Vagina (tissue), 2 donors: ENCODE data around the gene USH1G. TPM values are rescaled to one million over a fixed set of nuclear protein-coding genes. Genes with fewer than 3 reads are reported as not detected.

Experiments used
- DNase-seq, 2 donors: peaks; one replicate each; pipeline ENCODE4 v3.0.0-alpha.2; 2017; ENCODE audit errors: extremely low spot score in 2 of 2
- H3K27ac ChIP-seq: fragments of 200-600 bp; sonication (generic); one replicate; pipeline ENCODE4 v1.5.1; 2019
- H3K27me3 ChIP-seq: fragments of 200-600 bp; sonication (generic); one replicate; pipeline ENCODE4 v1.5.1; 2019
- H3K36me3 ChIP-seq, 2 donors: fragments of 200-600 bp; sonication (generic); one replicate each; pipeline ENCODE4 v1.5.1; 2017 to 2019
- H3K4me1 ChIP-seq: fragments of 200-600 bp; sonication (generic); one replicate; pipeline ENCODE4 v1.5.1; 2019
- H3K4me3 ChIP-seq, 2 donors: fragments of 200-600 bp; sonication (generic); 1 replicate in 1 of 2; 2 replicates in 1 of 2; pipeline ENCODE4 v1.5.1; 2016 to 2019
- H3K9me3 ChIP-seq: fragments of 200-600 bp; sonication (generic); one replicate; pipeline ENCODE4 v1.5.1; 2019
- POLR2A ChIP-seq, 2 donors: fragments of 450-650 bp; IDR thresholded peaks; one replicate each; pipeline ENCODE4 v1.6.1; 2017; ENCODE audit warnings: antibody characterized with exemption in 2 of 2, mild to moderate bottlenecking in 2 of 2, moderate library complexity in 2 of 2
- POLR2AphosphoS5 ChIP-seq, 2 donors: sonication (generic); formaldehyde crosslinking; IDR thresholded peaks; one replicate each; pipeline ENCODE4 v1.9.0; 2017; ENCODE audit warnings: antibody characterized with exemption in 2 of 2, mild to moderate bottlenecking in 2 of 2, low read depth in 1 of 2; ENCODE audit not compliant: insufficient read depth in 1 of 2
- intact Hi-C: fragments of 100-400 bp; cut with DNase I; formaldehyde crosslinking; loops from one replicate; pipeline ENCODE4 v1.15.1; 2023
- total RNA-seq: library from RNA; depleted of rRNA; stranded (reverse); fragments of >200 nt; gene quantifications from one replicate; pipeline ENCODE4 v1.2.3, GENCODE V29; 2016
- TF ChIP-seq, protein P1 (sequence below), 3 experiments: fragments of 450-650 bp in 2 of 3; fragments of 200-600 bp in 1 of 3; sonication (generic) in 1 of 3; IDR thresholded peaks; one replicate each; pipeline ENCODE4 v1.5.1; 2017 to 2019; ENCODE audit warnings: antibody characterized with exemption in 3 of 3, mild to moderate bottlenecking in 2 of 3, moderate library complexity in 2 of 3

Gene USH1G
- total RNA-seq, 1 donor from 2014 or later: 0.49 TPM

DNA sequence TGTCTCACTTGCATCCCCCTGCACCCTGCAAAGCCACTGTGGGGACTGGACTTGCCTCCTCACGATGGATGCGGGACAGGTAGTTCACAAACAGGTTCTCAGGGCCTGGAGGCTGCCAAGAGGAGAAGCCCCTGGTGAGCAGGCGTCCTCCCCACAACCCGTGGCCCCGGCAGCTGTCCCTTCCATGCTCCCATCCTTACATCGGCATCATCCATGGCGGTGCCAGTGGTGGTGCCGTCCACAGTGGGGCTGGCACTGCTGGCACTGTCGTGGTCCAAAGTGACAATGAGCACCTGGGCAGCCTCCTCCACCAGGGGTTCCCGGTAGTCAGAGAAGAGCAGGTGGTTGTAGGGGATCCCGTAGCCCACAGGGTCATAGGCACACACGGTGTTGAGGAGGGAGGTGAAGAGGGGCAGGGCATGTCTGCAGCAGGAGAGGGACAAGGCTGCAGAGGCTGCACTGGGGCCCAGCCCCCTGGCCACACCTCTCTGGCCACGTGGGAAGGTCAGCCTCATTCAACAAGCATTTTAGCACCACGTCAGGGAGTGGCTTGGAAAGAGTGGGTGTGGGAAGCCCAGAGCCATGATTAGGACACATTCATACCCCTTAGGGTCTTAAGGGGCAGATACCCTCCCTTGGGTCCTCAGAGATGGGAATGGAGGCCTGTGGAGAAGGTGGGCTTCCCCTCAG, 36.9 kb upstream of the USH1G start:
- TF ChIP-seq POLR2AphosphoS5 (IDR thresholded peaks at IDR 0.05; ENCODE audit: insufficient read depth in 1 of 2, low read depth in 1 of 2): no peak
- TF ChIP-seq, protein P1, sequence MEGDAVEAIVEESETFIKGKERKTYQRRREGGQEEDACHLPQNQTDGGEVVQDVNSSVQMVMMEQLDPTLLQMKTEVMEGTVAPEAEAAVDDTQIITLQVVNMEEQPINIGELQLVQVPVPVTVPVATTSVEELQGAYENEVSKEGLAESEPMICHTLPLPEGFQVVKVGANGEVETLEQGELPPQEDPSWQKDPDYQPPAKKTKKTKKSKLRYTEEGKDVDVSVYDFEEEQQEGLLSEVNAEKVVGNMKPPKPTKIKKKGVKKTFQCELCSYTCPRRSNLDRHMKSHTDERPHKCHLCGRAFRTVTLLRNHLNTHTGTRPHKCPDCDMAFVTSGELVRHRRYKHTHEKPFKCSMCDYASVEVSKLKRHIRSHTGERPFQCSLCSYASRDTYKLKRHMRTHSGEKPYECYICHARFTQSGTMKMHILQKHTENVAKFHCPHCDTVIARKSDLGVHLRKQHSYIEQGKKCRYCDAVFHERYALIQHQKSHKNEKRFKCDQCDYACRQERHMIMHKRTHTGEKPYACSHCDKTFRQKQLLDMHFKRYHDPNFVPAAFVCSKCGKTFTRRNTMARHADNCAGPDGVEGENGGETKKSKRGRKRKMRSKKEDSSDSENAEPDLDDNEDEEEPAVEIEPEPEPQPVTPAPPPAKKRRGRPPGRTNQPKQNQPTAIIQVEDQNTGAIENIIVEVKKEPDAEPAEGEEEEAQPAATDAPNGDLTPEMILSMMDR (IDR thresholded peaks at IDR 0.05): no peak
- no peak for TF ChIP-seq POLR2A (IDR thresholded peaks at IDR 0.05)
- Histone ChIP-seq H3K36me3 (no peaks in the 10 kb centered on the region), H3K4me1 (peaks cover 6% of the 10 kb centered on the region), H3K27ac (no peak overlapping the region), H3K27me3 (no peaks in the 10 kb centered on the region), H3K9me3 (no peaks in the 10 kb centered on the region), H3K4me3 (no peak overlapping the region)
- intact Hi-C loops: loop anchor here (5.0 to 10.0 kb wide), 3 partner anchors 75 to 247 kb away; partner anchors contain the start of gene NUP85
- no peak for DNase-seq

DNA sequence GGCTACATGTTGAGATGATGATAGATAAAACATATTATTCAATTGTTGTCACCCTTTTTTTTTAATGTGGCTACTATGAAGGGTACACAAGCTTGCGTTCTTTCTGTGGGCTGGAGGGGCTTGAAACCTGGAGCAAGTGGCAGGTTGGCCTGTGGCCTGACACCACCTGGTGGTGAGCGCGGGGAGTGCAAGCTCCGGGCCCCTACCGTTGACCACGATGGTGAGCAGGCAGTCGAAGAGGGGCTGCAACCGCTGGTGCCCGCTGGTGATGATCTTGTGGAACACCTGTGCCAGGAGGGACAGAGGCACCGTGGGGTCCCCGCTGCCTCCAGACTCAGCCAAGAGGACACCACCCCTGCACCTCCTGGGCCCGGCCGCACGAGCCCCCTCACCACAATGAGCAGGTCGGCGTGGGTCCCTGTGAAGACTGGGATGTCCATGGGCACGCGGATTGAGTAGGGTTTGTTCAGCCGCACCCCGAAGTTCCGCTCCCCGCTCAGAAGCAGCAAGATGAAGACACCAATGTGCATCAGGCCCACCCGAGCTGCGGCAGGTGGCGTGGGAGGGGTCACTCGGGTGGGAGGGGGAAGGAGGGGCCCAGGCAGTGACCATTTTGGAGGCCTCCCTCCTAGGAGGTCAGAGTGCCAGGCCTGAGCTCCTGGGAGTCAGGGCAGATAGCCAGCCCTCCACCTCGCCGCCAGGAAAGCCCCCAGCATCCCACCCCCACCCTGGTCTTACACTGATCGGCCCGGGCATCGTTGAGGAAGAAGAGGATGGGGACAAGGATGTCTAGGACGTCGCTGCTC, 35.1 kb upstream of the USH1G start:
- H3K36me3 ChIP-seq: no peaks in the 10 kb centered on the region
- H3K27ac ChIP-seq: no peak overlapping the region
- H3K9me3 ChIP-seq: no peaks in the 10 kb centered on the region
- peaks cover 6% of the 10 kb centered on the region for H3K4me1 ChIP-seq
- no peak overlapping the region for H3K4me3 ChIP-seq
- no peaks in the 10 kb centered on the region for H3K27me3 ChIP-seq
- intact Hi-C loops: no loop called here
- no peak for TF ChIP-seq POLR2A (IDR thresholded peaks at IDR 0.05)
- TF ChIP-seq, protein P1 (IDR thresholded peaks at IDR 0.05): peak; percentile 84 to 94 (median 88)
- no peak for DNase-seq

DNA sequence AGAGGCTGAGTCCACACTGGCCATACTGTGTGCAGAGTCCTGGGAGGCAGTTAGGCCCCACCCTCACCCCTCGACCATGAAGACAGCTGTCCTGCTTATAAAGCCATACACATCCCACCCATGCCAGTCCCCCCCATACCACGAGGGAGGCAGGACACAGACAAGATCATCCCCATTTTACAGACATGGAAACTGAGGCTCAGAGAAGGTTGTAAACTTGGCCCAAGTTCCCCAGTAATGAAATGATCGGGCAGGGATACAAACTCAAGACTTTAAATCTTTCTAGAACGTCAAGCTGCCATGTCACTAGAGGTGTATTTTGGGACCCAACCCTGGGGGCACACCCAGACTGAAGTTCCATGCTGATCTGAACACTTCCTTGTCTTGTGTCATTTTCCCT, 33.0 kb upstream of the USH1G start:
- Histone ChIP-seq H3K27ac (no peak overlapping the region), H3K9me3 (no peaks in the 10 kb centered on the region), H3K27me3 (no peaks in the 10 kb centered on the region), H3K4me1 (no peaks in the 10 kb centered on the region), H3K36me3 (no peaks in the 10 kb centered on the region), H3K4me3 (no peak overlapping the region)
- TF ChIP-seq, protein P1 (IDR thresholded peaks at IDR 0.05): no peak
- no peak for TF ChIP-seq POLR2A (IDR thresholded peaks at IDR 0.05)
- no peak for TF ChIP-seq POLR2AphosphoS5 (IDR thresholded peaks at IDR 0.05; ENCODE audit: insufficient read depth in 1 of 2, low read depth in 1 of 2)
- no peak for DNase-seq
- intact Hi-C loops: no loop called here

DNA sequence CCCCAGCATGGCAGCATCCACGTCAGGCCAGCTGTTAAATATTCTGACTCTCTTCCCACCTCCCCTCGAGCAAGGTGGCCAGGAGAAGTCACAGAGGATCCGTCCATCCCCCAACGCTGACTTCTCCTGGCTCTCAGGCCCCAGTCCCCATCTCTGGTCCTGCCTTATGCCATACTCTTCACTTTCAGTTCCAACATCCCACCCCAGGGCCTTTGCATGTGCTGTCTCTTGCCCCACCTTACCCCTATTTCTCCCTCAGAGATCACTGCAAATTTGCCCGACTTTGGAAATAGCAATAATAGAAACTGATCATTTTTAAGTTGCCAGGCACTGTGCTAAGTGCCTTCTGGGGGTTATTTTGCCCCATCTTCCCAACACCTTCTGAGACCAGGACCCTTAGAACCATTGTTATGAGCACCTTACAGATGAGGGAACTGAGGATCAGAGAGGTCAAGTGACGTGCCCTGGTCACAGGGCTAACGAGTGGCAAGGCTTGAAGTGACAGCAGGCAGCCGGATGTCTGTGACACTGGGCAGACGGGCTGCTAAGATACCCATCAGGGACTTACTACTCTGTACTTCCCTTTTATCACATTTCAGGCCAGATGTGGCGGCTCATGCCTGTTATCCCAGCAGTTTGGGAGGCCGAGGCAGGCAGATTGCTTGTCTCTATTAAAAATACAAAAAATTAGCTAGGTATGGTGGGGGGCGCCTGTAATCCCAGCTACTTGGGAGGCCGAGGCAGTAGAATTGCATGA, 31.8 kb upstream of the USH1G start:
- Histone ChIP-seq H3K4me1 (no peaks in the 10 kb centered on the region), H3K27me3 (no peaks in the 10 kb centered on the region), H3K36me3 (no peaks in the 10 kb centered on the region), H3K27ac (no peak overlapping the region), H3K9me3 (no peaks in the 10 kb centered on the region), H3K4me3 (no peak overlapping the region)
- no peak for TF ChIP-seq POLR2A (IDR thresholded peaks at IDR 0.05)
- no peak for TF ChIP-seq POLR2AphosphoS5 (IDR thresholded peaks at IDR 0.05; ENCODE audit: insufficient read depth in 1 of 2, low read depth in 1 of 2)
- TF ChIP-seq, protein P1 (IDR thresholded peaks at IDR 0.05): no peak
- intact Hi-C loops: no loop called here
- DNase-seq: no peak
